ENCODE measurements around the gene TMEM154.

The TMEM154 gene

DNA sequence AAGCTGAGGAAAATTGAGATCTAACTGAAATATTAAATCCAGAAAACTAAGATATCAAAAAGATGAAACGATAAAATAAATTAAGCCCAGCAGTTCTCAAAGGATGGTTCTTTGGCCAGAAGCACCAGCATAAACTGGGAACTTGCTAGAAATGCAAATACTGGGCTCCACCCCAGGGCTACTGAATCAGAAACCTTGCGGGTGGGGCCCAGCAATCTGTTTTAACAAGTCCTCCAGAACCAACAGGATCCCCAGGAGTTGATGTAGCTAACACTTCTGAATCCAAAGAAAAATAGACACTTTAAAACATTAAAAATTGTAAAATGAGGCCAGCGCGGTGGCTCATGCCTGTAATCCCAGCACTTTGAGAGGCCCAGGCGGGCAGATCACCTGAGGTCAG is 14.1 kb upstream of the TMEM154 start:
- ATAC-seq = no peak

DNA sequence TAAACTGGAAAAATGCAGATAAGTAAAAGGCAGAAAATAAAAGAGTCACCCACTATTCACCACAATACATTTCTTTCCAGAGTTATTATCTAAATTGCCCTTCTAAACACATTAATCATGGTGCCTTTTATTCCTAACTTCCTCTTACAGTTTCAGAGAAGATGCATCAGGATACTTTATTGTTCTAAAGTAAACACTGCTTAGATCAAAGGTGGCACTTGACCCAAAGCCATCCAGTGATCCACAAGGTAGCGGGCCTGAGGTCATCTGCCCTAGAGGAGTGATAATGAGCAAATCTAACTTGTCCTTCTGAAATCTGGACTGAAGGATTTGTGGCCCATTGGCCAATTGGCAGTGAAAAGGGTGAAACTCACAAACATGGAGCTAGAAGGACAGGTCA is 12.0 kb upstream of the TMEM154 start:
- ATAC-seq = no peak

DNA sequence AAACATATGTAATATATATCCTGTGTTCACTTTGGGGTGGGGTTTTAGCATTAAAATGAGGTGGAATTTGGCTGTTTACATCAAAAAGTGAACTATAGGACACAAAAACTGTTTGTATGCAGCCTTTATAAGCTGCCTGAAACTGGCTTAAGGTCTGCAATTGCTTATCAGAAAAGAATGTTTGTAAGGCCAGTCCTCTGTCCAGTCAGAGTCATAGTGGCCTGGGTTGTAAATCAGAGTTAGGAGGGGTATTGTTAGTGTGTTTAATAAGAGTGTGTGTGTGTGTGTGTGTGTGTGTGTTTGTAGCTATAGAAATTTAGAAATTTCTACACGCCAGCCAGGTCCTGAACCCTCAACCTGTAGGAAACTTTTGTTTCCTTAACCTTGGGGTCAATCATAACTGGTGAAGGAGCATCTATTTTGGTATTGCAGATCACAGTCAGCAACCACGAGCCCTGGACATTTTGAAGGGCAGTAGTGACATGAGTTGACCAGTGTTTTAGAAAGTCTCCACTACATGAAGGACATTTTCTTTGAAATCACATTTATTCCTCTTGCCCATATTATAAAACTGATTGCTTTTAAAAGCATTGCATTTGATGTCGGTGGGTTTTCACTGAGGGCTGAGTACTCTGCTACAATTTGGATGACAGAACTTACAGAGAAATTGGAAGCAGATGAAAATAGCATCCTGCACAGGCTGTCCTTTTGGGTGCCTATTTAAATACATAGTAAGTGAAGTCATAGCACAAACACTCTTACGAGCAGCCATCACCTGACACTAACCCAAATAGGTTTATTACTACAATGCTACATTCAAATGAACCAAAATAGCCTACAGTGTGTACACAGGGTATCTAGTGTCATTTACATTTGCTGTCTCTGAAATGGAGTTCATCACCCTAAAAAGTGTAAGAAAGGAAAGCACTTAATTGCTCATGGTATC is 11.2 kb upstream of the TMEM154 start:
- no peak for ATAC-seq

DNA sequence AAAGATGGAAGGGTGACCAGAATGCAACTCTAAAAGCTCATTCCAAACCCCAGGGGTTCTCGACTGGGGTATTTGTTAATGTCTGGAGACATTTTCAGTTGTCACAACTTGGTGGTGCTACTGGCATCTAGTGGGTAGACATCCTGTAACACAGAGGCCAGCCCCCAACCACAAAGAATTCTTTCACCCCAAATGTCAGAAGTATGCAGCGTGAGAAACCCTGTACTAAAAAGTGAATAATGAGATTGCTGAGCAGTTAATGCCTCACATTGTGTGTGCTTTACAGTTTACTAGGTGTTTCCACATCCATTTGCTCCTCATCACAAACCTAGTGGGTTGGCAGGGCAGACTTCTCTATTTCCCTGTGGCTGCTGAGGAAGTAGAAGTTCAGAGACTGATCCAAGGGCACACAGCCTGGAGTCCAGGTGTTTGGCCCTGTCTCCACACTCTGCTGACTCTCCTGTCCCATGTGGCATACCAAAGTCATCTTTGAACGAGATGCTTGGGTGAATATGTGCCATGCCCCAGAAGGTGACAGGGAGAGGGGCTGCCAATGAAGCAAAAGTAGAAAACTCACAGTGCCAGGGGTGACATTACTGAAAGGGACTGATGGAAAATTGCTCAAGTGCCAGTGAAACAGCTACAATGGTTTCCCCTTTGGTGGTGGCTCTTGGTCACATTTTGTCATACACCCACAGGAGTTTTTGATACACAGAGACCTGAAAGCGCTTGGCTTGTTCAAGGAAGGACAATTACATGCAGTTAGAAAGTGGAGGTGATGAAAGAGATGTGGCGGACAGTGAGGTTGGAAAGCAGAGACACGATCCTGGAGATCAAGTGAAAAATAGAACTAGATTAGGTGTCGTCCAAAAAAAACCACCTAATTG is 10.1 kb upstream of the TMEM154 start:
- no peak for ATAC-seq

DNA sequence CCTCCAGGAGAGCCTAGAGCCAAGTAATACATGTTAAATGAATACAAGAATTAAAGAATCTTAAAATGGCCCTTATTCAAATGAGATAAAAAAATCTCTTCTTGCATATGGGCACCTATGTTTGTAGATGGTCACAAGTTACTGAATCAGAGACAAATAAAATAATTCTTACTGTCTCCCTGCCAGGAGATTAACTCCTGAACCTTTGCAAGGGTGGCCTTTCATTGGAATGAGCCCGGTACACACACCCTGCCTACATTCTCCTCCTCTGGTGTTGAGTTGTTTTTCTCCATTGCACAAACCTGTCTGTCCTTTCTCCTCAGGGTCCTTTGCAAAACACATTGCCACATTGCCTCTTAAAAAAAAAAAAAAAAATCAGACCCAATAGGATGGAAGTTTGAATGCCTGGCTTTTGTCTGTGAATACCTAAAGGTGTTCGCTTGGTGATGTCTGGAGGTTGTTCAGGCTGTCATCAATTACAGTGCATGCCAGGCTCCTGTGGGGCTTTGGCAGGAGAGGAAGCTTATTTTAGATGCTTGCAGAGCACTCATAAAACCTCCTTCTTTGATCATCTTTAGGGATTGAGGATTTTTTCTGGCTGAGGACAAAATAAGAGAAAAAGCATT is 8.3 kb upstream of the TMEM154 start:
- no peak for ATAC-seq

DNA sequence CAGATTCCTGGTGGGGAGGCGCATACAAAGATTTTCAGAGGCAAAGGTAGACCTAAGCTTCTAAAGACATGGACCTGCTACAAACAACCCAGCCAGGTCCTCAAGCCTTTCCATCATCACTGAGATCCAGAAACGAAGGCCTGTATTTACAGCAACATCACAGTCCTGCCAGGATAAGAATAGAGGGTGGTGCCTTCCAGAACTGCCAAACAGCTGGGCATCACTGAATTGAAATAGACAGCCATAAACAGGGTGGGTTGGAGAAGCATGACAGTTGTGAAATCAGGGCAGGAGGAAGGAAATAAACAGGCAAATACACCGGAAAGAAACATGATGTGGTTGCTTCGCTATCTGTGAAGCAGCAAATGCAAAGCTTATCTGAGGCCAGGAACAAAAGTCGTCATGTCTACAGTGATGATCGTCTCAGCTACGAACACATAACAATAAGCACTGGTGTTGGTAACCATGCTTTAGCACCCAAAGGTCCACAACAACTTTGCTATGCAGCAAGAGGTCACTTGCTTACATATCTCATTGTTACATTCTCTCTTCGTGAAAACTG is 6.7 kb upstream of the TMEM154 start:
- ATAC-seq = no peak

DNA sequence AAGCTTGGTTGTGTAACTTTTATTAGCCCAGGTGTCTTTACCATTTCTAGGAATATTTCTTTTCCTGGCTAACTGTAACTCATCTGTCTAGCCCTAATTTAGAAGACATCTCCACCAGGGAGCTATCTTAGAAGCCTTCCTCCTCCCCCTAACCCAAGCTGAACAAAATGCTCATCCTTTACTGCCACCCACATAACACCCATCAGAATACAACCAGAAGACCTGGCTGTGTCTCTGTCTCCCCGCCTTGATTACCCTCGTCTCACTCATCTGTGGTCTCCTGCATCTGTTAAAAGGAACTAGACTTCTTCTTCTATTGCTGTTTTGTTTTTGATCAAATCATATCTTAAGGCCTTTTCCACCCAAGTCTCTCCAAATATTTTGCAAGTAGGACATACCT is 4.8 kb upstream of the TMEM154 start:
- no peak for ATAC-seq

DNA sequence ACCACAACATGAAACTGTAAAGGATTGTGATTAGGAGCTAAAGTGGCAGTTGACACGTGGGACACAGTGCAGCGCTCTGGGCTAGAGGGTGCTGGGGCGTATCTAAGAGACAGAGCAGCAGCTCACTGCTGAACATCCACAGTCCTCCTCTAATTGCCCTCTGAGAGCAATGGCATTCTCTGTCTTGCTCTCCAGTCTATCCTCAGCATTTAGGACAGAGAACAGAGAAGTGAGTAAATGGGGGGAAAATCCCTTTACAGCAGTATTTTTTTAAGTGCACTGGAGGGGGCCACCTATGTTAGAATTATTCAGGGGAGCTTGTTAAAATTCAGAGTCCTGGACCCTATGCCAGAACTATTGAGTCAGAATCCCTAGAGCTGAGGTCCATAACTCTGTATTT is 4.2 kb upstream of the TMEM154 start:
- ATAC-seq = peak in 1 of 2 donors; percentile 36

DNA sequence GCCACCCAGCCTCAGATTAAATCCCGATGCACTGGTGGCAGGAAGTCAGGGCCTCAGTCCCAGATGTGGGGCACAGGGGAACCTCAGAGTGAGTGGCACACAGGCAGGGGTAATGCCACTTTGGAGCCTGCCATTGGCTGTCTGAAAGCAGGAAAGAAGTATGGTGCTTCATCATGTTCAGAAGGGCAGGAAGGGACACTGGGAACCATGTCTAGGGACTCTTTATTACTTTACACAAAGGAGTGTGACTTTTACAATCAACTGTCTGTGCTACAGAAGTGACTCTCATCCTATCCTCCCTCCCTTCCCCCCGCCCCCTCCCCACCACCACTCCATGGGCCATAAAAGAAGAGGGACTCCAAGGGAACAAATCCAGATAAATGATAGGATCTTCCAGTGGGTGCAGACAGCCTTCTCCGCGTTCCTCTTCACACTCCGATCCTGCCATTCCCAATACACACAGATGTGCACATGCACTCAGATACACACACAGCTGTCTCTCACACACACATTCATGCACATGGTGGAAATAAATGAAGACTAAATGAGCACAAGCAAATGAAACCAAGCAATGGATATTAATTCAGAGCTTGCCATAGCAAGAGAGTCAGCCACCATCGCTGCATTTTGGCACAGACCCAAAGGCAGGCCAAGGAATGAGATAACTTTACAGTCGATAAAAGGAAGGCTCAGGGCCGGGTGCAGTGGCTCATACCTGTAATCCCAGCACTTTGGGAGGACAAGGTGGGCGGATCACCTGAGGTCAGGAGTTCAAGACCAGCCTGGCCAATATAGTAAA is 2.5 kb upstream of the TMEM154 start:
- ATAC-seq = no peak

DNA sequence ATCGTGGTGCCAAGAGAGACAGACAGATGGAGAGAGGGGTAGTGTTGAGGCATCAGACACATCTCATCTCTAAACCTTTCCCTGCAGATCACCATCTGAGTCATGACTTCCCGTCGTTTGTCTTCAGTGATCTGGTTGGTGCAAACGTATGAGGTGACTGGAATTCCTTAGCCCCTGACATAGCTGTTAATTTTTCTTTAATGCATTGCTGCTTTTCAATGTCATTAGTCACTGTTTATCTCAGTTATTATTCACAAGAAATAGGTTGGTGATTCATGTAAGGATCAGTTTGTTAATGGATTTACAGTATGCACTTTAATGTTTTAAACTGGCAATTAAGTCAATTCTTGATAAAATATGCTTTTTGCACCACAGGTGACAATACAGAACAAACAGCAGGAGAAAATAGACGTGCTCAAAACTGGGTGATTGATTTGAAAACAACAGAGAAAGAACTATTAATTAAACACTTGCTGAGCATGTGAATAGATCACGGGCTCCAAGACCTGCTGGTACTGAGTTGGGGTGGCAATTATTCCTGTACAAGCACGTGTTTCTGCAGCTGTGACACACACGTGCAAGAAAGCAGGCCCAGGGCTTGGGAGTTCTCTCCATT is 1.3 kb upstream of the TMEM154 start:
- ATAC-seq = peak; percentile 4 to 44

DNA sequence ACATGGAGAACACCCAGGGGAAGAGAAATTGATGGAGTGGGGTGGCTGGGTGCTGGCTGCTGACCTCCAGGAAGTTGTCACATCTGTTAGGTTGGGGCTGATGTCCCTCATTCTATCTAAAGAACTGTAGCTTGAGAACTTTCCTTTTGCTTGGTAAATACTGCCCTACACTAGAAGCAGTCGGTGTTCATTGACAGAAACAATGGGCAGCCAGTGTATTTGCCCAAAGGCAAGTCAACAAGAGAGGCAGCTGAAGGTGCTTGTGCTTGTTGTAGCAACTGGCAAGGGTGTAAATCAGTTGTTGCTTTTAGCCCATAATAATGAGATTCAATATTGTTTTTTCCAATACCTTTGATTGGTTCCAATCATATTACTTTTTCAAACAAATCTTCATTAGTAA is 956 bp downstream of the TMEM154 start:
- no peak for ATAC-seq

DNA sequence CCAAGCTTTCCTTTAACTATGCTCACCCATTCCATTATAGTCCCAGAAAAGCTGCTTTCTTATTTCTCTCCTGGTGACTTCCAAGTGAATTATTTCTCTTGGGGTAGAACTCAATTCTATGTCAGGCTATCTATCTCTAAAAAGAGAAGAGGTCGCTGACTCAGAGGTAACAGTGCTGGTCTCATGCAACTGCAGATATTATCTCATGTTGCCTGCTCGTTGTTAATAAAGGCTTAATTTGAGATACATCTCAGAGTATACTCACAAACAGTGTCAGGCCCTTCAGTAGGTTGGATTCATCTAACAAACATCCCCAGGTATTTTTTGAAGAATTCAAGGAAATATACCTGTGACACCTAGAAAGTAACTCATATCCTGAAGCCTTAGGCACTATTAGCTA is 2.7 kb downstream of the TMEM154 start:
- peak; percentile 20 to 33 for ATAC-seq

DNA sequence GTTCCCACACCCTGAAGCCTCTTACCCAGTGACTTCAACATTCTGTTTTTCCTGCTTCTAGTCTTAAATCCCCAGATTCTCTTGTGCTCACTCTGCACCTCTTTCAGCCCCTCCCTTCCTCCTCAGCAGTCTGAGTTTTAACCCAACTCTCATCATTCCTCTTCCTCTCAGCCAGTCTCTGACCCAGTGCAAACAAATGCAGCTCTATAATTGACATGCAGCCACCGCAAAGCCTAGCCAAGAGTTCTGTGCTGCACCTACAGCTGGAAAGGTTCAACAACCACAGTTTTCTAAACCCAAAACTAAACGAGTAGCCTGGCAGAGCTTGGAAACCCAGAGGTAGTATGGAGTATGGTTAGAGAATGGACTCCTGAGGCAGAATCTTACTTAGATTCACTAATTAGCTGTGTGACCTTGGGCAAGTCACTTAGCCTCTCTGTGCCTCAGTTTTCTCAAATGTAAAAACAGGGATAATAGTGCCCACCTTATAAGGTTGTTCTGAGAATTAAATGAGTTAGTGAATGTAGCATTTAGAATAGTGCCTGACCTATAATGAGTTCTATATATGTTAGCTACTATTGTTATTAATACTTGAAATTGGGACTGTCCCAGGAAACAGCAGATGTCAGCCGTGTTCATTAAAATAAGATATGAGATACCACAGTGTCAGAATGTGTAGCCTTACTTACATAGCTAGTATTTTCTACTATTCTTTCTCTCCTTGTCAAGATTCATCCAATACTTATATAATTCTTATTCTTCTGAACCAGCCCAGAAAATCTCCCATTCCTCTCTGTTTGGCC is 3.5 kb downstream of the TMEM154 start:
- ATAC-seq = peak; percentile 50 to 63

DNA sequence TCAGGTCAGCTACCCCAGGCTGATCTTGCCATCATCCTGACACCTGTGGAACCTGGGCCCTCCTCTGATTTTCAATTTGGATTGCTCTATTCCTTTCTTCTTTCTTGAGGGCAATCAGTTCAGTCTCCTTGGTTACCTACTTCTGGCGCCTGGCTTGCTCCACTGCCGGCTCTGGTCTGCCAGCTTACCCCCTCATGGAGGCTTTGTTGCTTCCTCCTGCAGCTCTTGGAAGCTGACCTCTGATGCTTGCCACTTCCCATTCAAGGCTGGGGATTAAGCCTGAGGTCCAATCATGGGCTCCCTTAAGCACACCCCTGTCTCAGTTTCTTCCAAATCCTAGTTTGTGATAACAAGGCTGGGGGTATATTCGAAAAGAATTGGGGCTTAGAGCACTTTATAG is 5.4 kb downstream of the TMEM154 start:
- no peak for ATAC-seq

DNA sequence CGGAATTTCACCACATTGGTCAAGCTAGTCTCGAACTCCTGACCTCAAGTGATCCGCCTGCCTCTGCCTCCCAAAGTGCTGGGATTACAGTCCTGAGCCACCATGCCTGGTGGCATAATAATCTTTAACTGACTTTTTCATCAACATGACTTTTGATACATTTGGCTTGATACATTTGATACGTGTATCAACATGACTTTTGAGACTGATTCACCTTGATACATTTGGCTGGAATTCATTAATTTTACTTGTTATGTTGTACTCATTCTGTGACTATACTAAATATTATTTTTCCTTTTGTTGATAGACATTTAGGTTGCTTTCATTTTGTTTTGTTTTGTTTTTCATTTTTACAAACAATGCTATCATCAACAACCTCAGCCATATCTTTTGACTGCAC is 6.3 kb downstream of the TMEM154 start:
- ATAC-seq = no peak

DNA sequence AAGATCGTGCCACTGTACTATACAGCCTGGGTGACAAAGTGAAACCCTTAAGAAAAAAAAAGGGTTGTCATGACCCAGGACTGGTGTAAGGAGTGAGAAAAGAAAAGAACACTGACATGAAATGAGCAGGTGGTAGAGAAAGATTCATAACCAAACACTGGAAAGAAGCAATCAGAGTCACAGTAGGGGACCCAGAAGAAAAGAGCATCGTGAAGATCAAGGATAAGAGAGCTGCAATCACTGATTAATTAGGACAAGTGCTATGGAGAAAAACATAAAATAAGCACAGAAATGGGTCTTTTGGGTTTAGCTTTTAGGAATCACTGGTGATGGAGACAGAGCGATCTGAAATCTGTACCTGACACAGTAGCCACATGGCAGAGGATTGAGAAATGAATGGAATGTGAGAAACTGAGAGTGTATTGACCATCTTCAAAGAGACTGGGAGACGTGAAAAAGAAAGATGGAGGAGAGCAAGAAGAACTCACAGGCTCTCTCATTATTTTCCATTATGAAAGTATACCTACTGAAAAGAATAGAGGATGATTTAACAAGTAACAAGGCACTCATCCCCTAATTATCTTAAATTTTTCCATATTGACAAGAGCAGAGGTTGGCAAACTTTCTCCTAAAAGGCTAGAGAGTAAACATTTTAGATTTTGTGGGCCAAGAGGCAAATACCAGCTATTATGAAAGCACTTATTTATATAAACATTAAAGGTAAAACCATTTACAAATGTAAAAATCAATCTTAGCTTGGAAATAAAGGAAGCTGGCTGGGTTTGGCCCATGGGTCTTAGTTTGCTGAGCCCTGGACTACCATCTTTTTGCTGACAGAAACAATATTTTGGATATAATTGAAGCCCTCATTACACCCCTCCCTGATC is 7.3 kb downstream of the TMEM154 start:
- no peak for ATAC-seq

DNA sequence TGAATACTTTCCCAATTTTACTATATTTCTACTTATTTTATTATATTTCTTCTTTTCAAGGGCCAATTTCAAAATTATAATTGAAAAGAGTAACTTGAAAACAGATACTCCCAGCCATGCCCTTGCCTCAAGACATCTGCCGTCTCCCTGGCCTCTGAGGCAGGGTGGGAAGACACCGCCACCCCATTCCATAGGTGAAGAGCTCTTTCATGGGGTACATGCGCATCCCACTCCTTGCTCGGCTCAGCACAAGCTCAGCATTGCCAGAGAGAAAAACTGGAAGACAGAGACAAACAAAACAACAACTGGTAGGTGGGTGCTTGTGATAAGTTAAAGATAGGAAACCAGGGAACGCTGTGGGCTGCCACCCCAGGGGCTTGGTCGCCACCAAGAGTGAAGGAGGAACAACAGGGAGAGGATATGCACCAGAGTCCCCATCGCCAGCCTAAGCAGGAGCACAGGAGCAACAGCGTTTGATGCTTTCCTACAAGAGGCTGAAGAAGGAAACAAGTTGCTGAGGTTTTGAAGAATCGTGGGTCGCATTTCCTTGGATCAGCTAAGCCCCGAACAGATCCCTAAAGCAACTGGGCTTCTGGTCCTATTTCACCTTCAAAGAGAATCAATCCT is 11.3 kb downstream of the TMEM154 start:
- ATAC-seq = no peak

DNA sequence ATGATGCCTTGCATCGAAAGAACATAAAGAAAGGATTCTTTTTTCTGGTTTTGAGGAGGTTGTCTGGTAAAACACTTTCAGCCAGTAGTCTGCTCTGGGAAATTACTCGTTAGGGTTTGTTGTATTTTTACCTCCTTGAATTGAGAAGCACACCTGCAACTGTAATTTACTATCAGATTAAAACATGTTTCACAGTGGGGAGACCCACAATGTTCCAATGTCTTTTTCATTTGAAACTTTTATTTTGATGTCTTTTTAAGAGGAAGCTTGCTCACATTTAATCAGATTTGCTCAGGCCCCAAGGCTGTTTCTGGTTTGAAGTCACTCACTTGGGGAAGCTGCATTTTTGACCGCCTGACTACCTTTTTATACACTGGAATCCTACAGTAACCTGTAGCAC is 12.0 kb downstream of the TMEM154 start:
- no peak for ATAC-seq

DNA sequence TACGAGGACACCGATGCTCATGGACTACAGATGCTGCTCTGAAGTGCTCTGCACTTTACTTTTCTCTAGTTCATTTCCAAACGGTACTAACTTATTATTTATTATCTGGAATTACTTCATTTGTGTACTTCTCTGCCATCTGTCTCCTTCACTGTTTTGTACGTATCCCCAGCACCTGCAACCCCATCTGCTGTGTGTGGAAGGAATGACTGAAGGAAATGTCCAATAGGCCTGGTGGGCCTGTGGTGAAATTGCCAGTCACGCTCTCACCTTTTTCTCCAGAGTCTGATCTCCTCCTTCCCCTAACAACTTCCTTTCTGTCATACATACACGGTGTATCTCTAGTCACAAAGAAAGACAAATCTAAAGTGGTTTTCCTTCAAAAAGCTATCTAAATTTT is 12.9 kb downstream of the TMEM154 start:
- ATAC-seq = no peak
